ENCODE data around the gene MMP2.

MMP2 gene

DNA sequence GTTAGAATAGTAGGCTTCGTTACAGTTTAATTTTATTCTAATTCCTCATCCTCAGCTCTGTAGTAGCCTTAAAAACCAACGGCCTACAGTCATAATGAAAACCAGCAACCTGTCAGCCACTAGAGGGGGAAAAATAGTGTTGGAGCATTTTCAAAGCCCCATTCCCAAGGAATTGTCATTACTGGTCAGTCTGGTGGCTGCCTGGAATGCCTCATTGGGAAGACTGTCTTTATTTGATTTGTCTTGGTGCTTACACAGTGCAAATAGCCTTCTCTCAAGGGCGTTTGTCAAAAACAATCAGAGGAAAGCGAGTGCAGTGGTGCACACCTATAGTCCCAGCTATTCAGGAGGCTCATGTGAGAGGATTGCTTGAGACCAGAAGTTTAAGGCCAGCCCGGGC is 34.6 kb downstream of the MMP2 start:
- Histone ChIP-seq H3K9me2 (replicated peaks; ENCODE audit: insufficient read depth, low read length) (no peaks in the 10 kb centered on the region), H3K27me3 (replicated peaks; ENCODE audit: insufficient read depth, low read length) (no peaks in the 10 kb centered on the region), H3K9ac (ENCODE audit: low read length) (no peak overlapping the region), H3K9me3 (replicated peaks; ENCODE audit: insufficient read depth, low read length) (no peaks in the 10 kb centered on the region), H3K4me2 (ENCODE audit: low read depth, low read length) (no peak overlapping the region), H2AFZ (ENCODE audit: low read length) (no peak overlapping the region), H4K20me1 (ENCODE audit: insufficient read depth, low read length) (no peaks in the 10 kb centered on the region), H3K4me1 (ENCODE audit: low read length) (no peaks in the 10 kb centered on the region), H3F3A (ENCODE audit: insufficient read depth, low read length) (no peaks in the 10 kb centered on the region; the same call in 1 of the 2 replicates), H3K36me3 (replicated peaks; ENCODE audit: insufficient read depth, low read length) (no peaks in the 10 kb centered on the region), H3K27ac (ENCODE audit: low read length) (no peak overlapping the region), H3K4me3 (ENCODE audit: low read length) (no peak overlapping the region), H3K79me2 (ENCODE audit: low read length) (no peaks in the 10 kb centered on the region)
- no peak for DNase-seq
- TF ChIP-seq, protein P1, sequence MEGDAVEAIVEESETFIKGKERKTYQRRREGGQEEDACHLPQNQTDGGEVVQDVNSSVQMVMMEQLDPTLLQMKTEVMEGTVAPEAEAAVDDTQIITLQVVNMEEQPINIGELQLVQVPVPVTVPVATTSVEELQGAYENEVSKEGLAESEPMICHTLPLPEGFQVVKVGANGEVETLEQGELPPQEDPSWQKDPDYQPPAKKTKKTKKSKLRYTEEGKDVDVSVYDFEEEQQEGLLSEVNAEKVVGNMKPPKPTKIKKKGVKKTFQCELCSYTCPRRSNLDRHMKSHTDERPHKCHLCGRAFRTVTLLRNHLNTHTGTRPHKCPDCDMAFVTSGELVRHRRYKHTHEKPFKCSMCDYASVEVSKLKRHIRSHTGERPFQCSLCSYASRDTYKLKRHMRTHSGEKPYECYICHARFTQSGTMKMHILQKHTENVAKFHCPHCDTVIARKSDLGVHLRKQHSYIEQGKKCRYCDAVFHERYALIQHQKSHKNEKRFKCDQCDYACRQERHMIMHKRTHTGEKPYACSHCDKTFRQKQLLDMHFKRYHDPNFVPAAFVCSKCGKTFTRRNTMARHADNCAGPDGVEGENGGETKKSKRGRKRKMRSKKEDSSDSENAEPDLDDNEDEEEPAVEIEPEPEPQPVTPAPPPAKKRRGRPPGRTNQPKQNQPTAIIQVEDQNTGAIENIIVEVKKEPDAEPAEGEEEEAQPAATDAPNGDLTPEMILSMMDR (IDR thresholded peaks at IDR 0.05; ENCODE audit: low read length) = no peak
- no peak for TF ChIP-seq EZH2 (optimal IDR thresholded peaks at IDR 0.05; ENCODE audit: low read depth, low read length)
- no peak for TF ChIP-seq EZH2phosphoT487 (IDR thresholded peaks at IDR 0.05; ENCODE audit: low read length)

DNA sequence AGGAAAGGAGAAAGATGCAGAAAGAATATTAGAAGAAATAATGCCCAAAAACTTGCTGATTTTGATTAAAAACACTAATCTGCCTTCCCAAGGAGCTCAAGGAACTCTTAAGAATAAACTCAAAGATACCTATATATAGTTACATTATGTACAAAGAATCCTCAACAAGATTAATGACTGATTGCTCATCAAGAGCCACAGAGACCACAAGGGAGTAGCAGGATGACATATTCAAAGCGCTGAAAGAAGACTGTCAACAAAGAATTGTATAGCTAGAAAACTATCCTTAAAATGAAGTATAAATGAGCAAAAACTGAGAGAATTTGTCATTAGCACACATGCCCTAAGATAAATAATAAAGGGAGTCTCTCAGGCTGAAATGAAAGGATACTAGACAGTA is 36.1 kb downstream of the MMP2 start:
- Histone ChIP-seq H3K4me1 (ENCODE audit: low read length) (no peaks in the 10 kb centered on the region), H3K79me2 (ENCODE audit: low read length) (no peaks in the 10 kb centered on the region), H3K9me3 (replicated peaks; ENCODE audit: insufficient read depth, low read length) (no peaks in the 10 kb centered on the region), H3K9ac (ENCODE audit: low read length) (no peak overlapping the region), H3K4me3 (ENCODE audit: low read length) (no peak overlapping the region), H2AFZ (ENCODE audit: low read length) (no peak overlapping the region), H3K27ac (ENCODE audit: low read length) (no peak overlapping the region), H3K9me2 (replicated peaks; ENCODE audit: insufficient read depth, low read length) (no peaks in the 10 kb centered on the region), H3K4me2 (ENCODE audit: low read depth, low read length) (no peak overlapping the region), H3K36me3 (replicated peaks; ENCODE audit: insufficient read depth, low read length) (no peaks in the 10 kb centered on the region), H3F3A (ENCODE audit: insufficient read depth, low read length) (no peaks in the 10 kb centered on the region; the same call in 1 of the 2 replicates), H3K27me3 (replicated peaks; ENCODE audit: insufficient read depth, low read length) (no peaks in the 10 kb centered on the region), H4K20me1 (ENCODE audit: insufficient read depth, low read length) (no peaks in the 10 kb centered on the region)
- no peak for DNase-seq
- TF ChIP-seq EZH2phosphoT487 (IDR thresholded peaks at IDR 0.05; ENCODE audit: low read length) = no peak
- no peak for TF ChIP-seq EZH2 (optimal IDR thresholded peaks at IDR 0.05; ENCODE audit: low read depth, low read length)
- TF ChIP-seq, protein P1 (IDR thresholded peaks at IDR 0.05; ENCODE audit: low read length) = no peak

DNA sequence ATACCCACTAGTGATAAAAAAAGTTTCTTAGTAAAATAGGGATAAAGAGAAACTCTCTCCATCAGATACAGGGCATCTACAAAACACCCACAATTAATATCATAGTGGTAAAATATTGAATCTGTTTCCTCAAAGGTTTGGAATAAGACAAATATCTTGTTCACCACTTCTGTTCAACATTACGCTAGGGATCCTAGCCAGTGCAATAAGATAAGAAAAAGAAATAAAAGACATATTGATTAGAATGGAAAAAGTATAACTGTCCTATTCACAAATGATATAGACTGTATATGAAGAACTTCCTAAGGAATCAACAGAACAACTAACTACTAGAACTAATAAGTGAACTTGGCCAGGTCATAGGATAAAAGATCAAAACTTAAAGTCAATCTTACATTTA is 42.8 kb downstream of the MMP2 start:
- Histone ChIP-seq H3K9me3 (replicated peaks; ENCODE audit: insufficient read depth, low read length) (no peaks in the 10 kb centered on the region), H4K20me1 (ENCODE audit: insufficient read depth, low read length) (no peaks in the 10 kb centered on the region), H3K27ac (ENCODE audit: low read length) (no peak overlapping the region), H3K9ac (ENCODE audit: low read length) (no peak overlapping the region), H3K4me1 (ENCODE audit: low read length) (no peaks in the 10 kb centered on the region), H3K4me2 (ENCODE audit: low read depth, low read length) (no peak overlapping the region), H3K9me2 (replicated peaks; ENCODE audit: insufficient read depth, low read length) (no peaks in the 10 kb centered on the region), H3K27me3 (replicated peaks; ENCODE audit: insufficient read depth, low read length) (no peaks in the 10 kb centered on the region), H3K79me2 (ENCODE audit: low read length) (no peaks in the 10 kb centered on the region), H3K4me3 (ENCODE audit: low read length) (no peak overlapping the region), H3F3A (ENCODE audit: insufficient read depth, low read length) (no peaks in the 10 kb centered on the region), H2AFZ (ENCODE audit: low read length) (no peak overlapping the region), H3K36me3 (replicated peaks; ENCODE audit: insufficient read depth, low read length) (no peaks in the 10 kb centered on the region)
- no peak for DNase-seq
- TF ChIP-seq, protein P1 (IDR thresholded peaks at IDR 0.05; ENCODE audit: low read length) = no peak
- TF ChIP-seq EZH2phosphoT487 (IDR thresholded peaks at IDR 0.05; ENCODE audit: low read length) = no peak
- TF ChIP-seq EZH2 (optimal IDR thresholded peaks at IDR 0.05; ENCODE audit: low read depth, low read length) = no peak
